GM23338 (cell line): Measurements from ENCODE around the gene DCUN1D4.

ENCODE experiments used
- TF ChIP-seq, protein P1 (sequence below), 2 experiments: fragments of 200-600 bp in 1 of 2; sonication (generic) in 1 of 2; conservative IDR thresholded peaks; 2 replicates each; pipeline versions ENCODE4 v1.5.1 to v1.6.1; 2016 to 2017; ENCODE audit warnings: antibody characterized with exemption in 2 of 2, low read depth in 2 of 2, mild to moderate bottlenecking in 2 of 2, moderate library complexity in 1 of 2
- TF ChIP-seq, protein P2 (sequence below): IDR thresholded peaks from one replicate; pipeline ENCODE4 v1.6.1; 2018; ENCODE audit warnings: antibody characterized with exemption; ENCODE audit not compliant: unreplicated experiment

DNA sequence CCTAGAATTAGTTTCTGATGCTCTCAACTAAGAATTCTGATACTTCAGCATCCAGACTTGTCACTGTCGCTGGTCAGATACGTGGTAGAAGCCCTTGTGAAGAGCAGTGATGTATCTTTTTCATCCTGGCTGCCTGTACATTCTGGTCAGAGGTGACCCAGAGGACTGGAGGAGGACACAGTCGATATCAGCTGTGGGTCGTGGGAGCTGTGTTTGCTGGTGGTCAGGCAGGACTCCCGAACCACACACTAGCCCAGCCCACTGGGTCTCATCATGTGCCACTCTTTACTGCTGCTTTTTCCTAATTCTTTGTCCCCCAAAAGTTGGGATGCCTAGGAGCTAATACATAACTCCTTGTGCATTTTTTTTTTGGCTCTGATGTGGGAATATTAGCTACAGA, 6.5 kb downstream of the DCUN1D4 start:
- TF ChIP-seq, protein P1, sequence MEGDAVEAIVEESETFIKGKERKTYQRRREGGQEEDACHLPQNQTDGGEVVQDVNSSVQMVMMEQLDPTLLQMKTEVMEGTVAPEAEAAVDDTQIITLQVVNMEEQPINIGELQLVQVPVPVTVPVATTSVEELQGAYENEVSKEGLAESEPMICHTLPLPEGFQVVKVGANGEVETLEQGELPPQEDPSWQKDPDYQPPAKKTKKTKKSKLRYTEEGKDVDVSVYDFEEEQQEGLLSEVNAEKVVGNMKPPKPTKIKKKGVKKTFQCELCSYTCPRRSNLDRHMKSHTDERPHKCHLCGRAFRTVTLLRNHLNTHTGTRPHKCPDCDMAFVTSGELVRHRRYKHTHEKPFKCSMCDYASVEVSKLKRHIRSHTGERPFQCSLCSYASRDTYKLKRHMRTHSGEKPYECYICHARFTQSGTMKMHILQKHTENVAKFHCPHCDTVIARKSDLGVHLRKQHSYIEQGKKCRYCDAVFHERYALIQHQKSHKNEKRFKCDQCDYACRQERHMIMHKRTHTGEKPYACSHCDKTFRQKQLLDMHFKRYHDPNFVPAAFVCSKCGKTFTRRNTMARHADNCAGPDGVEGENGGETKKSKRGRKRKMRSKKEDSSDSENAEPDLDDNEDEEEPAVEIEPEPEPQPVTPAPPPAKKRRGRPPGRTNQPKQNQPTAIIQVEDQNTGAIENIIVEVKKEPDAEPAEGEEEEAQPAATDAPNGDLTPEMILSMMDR (conservative IDR thresholded peaks at IDR 0.05; ENCODE audit: low read depth in 2 of 2) = no peak
- TF ChIP-seq, protein P2, sequence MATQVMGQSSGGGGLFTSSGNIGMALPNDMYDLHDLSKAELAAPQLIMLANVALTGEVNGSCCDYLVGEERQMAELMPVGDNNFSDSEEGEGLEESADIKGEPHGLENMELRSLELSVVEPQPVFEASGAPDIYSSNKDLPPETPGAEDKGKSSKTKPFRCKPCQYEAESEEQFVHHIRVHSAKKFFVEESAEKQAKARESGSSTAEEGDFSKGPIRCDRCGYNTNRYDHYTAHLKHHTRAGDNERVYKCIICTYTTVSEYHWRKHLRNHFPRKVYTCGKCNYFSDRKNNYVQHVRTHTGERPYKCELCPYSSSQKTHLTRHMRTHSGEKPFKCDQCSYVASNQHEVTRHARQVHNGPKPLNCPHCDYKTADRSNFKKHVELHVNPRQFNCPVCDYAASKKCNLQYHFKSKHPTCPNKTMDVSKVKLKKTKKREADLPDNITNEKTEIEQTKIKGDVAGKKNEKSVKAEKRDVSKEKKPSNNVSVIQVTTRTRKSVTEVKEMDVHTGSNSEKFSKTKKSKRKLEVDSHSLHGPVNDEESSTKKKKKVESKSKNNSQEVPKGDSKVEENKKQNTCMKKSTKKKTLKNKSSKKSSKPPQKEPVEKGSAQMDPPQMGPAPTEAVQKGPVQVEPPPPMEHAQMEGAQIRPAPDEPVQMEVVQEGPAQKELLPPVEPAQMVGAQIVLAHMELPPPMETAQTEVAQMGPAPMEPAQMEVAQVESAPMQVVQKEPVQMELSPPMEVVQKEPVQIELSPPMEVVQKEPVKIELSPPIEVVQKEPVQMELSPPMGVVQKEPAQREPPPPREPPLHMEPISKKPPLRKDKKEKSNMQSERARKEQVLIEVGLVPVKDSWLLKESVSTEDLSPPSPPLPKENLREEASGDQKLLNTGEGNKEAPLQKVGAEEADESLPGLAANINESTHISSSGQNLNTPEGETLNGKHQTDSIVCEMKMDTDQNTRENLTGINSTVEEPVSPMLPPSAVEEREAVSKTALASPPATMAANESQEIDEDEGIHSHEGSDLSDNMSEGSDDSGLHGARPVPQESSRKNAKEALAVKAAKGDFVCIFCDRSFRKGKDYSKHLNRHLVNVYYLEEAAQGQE = no peak
